GM12878 (cell line): ENCODE results near the gene CRBN. TPM values are rescaled to one million over a fixed set of nuclear protein-coding genes. Genes with fewer than 3 reads are reported as not detected.

Source experiments
- ATAC-seq: fragments of 200-7000 bp; cut with Tn5 transposase; 3 replicates; pipeline ENCODE4 v1.9.1; 2020; ENCODE audit warnings: mild to moderate bottlenecking, moderate library complexity
- BruUV-seq: library from RNA; stranded (reverse); fragments of 400-500 nt; replicated peaks from 2 replicates; lab custom pipeline; 2021; lab: Mats Ljungman, UMichigan
- CTCF ChIA-PET: fragments of 300-600 bp; sonication (Branson Sonifier 250); formaldehyde crosslinking; extraction: SDS; loops from one replicate; lab custom pipeline; 2021; ENCODE audit warnings: inconsistent platforms; lab: Yijun Ruan, JAX
- POLR2A ChIA-PET: fragments of 350-600 bp; formaldehyde crosslinking; extraction: SDS; loops from one replicate; lab custom pipeline; 2021; ENCODE audit warnings: inconsistent platforms; lab: Charles Lee
- RAD21 ChIA-PET: fragments of 300-600 bp; sonication (Branson Sonifier 250); formaldehyde crosslinking; loops from one replicate; lab custom pipeline; 2023; ENCODE audit warnings: antibody characterized with exemption; ENCODE audit not compliant: unreplicated experiment; lab: Charles Lee
- SMC1A ChIA-PET: fragments of 300-600 bp; sonication (Branson Sonifier 250); formaldehyde crosslinking; loops from one replicate; lab custom pipeline; 2023; ENCODE audit not compliant: unreplicated experiment, uncharacterized antibody; lab: Charles Lee
- DNase-seq: peaks from one replicate; pipeline ENCODE4 v3.0.0-alpha.2; 2011; ENCODE audit warnings: low read depth, low spot score
- FAIRE-seq: peaks from 3 replicates; lab custom pipeline; 2011; peaks lifted over from hg19 to GRCh38; lab: Jason Lieb, UNC
- H2AFZ ChIP-seq: 2 replicates; pipeline ENCODE4 v1.6.0; 2011; ENCODE audit warnings: low read depth, low read length, control low read depth; ENCODE audit not compliant: control insufficient read depth
- H3K27ac ChIP-seq: 2 replicates; pipeline ENCODE4 v1.5.1; 2011; ENCODE audit warnings: control low read depth; ENCODE audit not compliant: control insufficient read depth, insufficient read depth
- H3K27me3 ChIP-seq, 2 experiments: replicated peaks in 1 of 2; 2 replicates each; pipeline versions ENCODE4 v1.6.0 to v1.6.1; 2011; ENCODE audit warnings: low read length in 1 of 2; ENCODE audit not compliant: control insufficient read depth in 2 of 2, insufficient read depth in 2 of 2
- H3K36me3 ChIP-seq, 2 experiments: 2 replicates each; pipeline ENCODE4 v1.5.1; 2011; ENCODE audit warnings: low read length in 1 of 2; ENCODE audit not compliant: control insufficient read depth in 2 of 2, insufficient read depth in 2 of 2
- H3K4me1 ChIP-seq: 2 replicates; pipeline ENCODE4 v1.6.1; 2011; ENCODE audit warnings: mild to moderate bottlenecking, low read length, moderate library complexity, mixed read lengths; ENCODE audit not compliant: control insufficient read depth, insufficient read depth
- H3K4me2 ChIP-seq: 2 replicates; pipeline ENCODE4 v1.6.0; 2011; ENCODE audit warnings: control low read depth; ENCODE audit not compliant: control insufficient read depth, insufficient read depth
- H3K4me3 ChIP-seq: fragments of 200-600 bp; sonication (generic); 2 replicates; pipeline ENCODE4 v1.5.1; 2016
- H3K79me2 ChIP-seq: 2 replicates; pipeline ENCODE4 v1.6.0; 2011; ENCODE audit warnings: low read length; ENCODE audit not compliant: control insufficient read depth, insufficient read depth
- H3K9ac ChIP-seq: 2 replicates; pipeline ENCODE4 v1.8.0; 2011; ENCODE audit warnings: low read length, control low read depth, mixed read lengths; ENCODE audit not compliant: control insufficient read depth, insufficient read depth
- H3K9me3 ChIP-seq: replicated peaks from 3 replicates; pipeline ENCODE4 v1.5.1; 2011; ENCODE audit warnings: mild to moderate bottlenecking, low read length; ENCODE audit not compliant: control insufficient read depth, insufficient read depth
- H4K20me1 ChIP-seq: 2 replicates; pipeline ENCODE4 v1.6.0; 2011; ENCODE audit not compliant: control insufficient read depth, insufficient read depth
- EGR1 ChIP-seq, 2 experiments: IDR thresholded peaks; 1 replicate in 1 of 2; 2 replicates in 1 of 2; pipeline ENCODE4 v1.6.1; 2011 to 2012; ENCODE audit warnings: low read depth in 2 of 2, low read length in 2 of 2, borderline replicate concordance in 1 of 2, mild to moderate bottlenecking in 1 of 2, moderate library complexity in 1 of 2
- POLR2AphosphoS5 ChIP-seq: IDR thresholded peaks from 2 replicates; pipeline ENCODE4 v1.6.1; 2011; ENCODE audit warnings: mild to moderate bottlenecking, low read length, inconsistent platforms
- RAD21 ChIP-seq: IDR thresholded peaks from 2 replicates; pipeline ENCODE4 v1.6.1; 2011; ENCODE audit warnings: mild to moderate bottlenecking, low read depth, low read length, moderate library complexity; ENCODE audit not compliant: insufficient read depth
- SRF ChIP-seq, 2 experiments: IDR thresholded peaks; 2 replicates each; pipeline ENCODE4 v1.6.1; 2011; ENCODE audit warnings: low read depth in 2 of 2, low read length in 2 of 2, mild to moderate bottlenecking in 1 of 2, moderate library complexity in 1 of 2
- TAF1 ChIP-seq: IDR thresholded peaks from 2 replicates; pipeline ENCODE4 v1.6.1; 2011; ENCODE audit warnings: mild to moderate bottlenecking, low read depth, low read length, borderline replicate concordance
- YY1 ChIP-seq: IDR thresholded peaks from 2 replicates; pipeline ENCODE4 v1.6.1; 2011; ENCODE audit warnings: low read depth, mild to moderate bottlenecking, low read length
- ZNF207 ChIP-seq: fragments of 450-650 bp; IDR thresholded peaks from 2 replicates; pipeline ENCODE4 v1.6.1; 2014; ENCODE audit warnings: antibody characterized with exemption, mild to moderate bottlenecking, borderline replicate concordance
- ZNF274 ChIP-seq: IDR thresholded peaks from one replicate; pipeline ENCODE4 v1.8.0; 2011; ENCODE audit not compliant: insufficient read length, insufficient read depth
- ZNF622 ChIP-seq: fragments of 450-650 bp; IDR thresholded peaks from 2 replicates; pipeline ENCODE4 v1.6.1; 2017; ENCODE audit warnings: mild to moderate bottlenecking, inconsistent platforms
- WGBS: methylation state at CpG from one replicate; pipeline ENCODE4 v1.1.6; 2016; ENCODE audit warnings: low lambda C conversion rate; ENCODE audit not compliant: insufficient replicate concordance, insufficient coverage; ENCODE audit errors: missing lambda C conversion rate; 5-methylcytosine and 5-hydroxymethylcytosine counted together
- in situ Hi-C: fragments of 300-500 bp; cut with MboI; formaldehyde crosslinking; loops from 9 replicates; pipeline ENCODE4 v1.14.3; 2018; ENCODE audit warnings: mixed read lengths
- intact Hi-C: fragments of 100-400 bp; cut with micrococcal nuclease; formaldehyde crosslinking; loops from one replicate; pipeline ENCODE4 v1.14.2; 2022; ENCODE audit not compliant: unreplicated experiment
- polyA plus RNA-seq, 11 experiments: library from polyadenylated mRNA; depleted of rRNA in 4 of 11; unstranded in 6 of 11; stranded (reverse) in 5 of 11; fragments of >200 nt; fragmentation: Nextera tagmentation in 4 of 11; fragmentation: Illumina TruSeq in 1 of 11; extraction: Ambion mirVana in 4 of 11; extraction: Trizol in 1 of 11; gene quantifications; 1 replicate in 1 of 11; 2 replicates in 10 of 11; pipeline versions ENCODE4 v1.2.1 to v1.2.3, GENCODE V29; 2011 to 2016; ENCODE audit warnings: inconsistent platforms in 2 of 11, missing spikeins in 2 of 11, low read depth in 1 of 11
- total RNA-seq, 4 experiments: library from RNA; depleted of rRNA in 3 of 4; stranded (reverse); fragments of >200 nt in 3 of 4; fragmentation: Illumina TruSeq in 1 of 4; extraction: Trizol in 1 of 4; gene quantifications; 2 replicates each; pipeline versions ENCODE4 v1.2.1 to v1.2.3, GENCODE V29; 2013 to 2021
- TF ChIP-seq, protein P1 (sequence below): fragments of 450-650 bp; IDR thresholded peaks from 2 replicates; pipeline ENCODE4 v1.6.1; 2016; ENCODE audit warnings: mild to moderate bottlenecking
- TF ChIP-seq, protein P2 (sequence below): IDR thresholded peaks from 2 replicates; pipeline ENCODE4 v1.6.1; 2012; ENCODE audit warnings: low read length, inconsistent platforms

Gene CRBN
- total and polyA plus RNA-seq, 10 of the 15 experiments (the other 5 are each of a cell fraction or from before 2014, with no cell fraction given): 21.7 to 115 (median 35.8) TPM

DNA sequence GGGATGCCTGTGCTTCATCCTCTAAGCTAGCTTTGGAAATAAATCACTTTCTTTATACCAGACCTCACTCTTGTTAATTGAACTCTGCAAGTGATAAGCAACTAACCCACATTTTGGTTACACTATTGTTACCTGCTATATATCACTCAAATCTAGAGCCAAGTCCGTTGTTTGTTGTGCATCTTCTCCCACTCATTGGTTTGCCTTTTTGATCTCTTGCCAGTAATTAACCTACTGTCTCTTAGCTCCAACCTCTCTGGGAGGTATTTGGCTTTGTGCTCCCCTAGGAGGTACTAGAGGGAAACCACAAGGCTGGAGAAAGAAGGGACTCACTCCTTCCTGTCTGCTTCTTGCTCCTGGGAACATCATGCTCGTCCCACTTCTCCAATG is 12.8 kb upstream of the CRBN start:
- SMC1A ChIA-PET: interaction anchor here (0.6 to 1.5 kb wide), 4 partner anchors 8 to 813 kb away, joined by 3 to 7 read pairs (median 4); no protein-coding TSS in a partner anchor
- TF ChIP-seq ZNF207 (no peak), POLR2AphosphoS5 (no peak), YY1 (no peak)
- intact Hi-C loops: no loop called here
- no peaks in the 10 kb centered on the region for H3K36me3 ChIP-seq
- DNase-seq (no peak), FAIRE-seq (no peak), ATAC-seq (no peak)
- H3K27me3 ChIP-seq: no peaks in the 10 kb centered on the region; a peak in 1 of 4 replicates
- BruUV-seq: no TSS peak
- H4K20me1 ChIP-seq: no peaks in the 10 kb centered on the region
- CTCF ChIA-PET: interaction anchor here (0.7 to 2.1 kb wide), 5 partner anchors 8 to 1096 kb away, joined by 3 to 9 read pairs (median 3); no protein-coding TSS in a partner anchor
- H3K4me2 ChIP-seq: no peak overlapping the region
- H3K27ac ChIP-seq: no peak overlapping the region
- no peak overlapping the region for H2AFZ ChIP-seq
- no peaks in the 10 kb centered on the region for H3K4me1 ChIP-seq
- no peaks in the 10 kb centered on the region for H3K79me2 ChIP-seq
- POLR2A ChIA-PET: no interaction called here
- H3K4me3 ChIP-seq: no peak overlapping the region
- WGBS: 18% methylated on average over 2 of the region's 2 CpGs
- in situ Hi-C loops: no loop called here
- RAD21 ChIA-PET: interaction anchor here (1.3 kb wide), 1 partner anchor 9 kb away, joined by 4 read pairs; no protein-coding TSS in a partner anchor
- H3K9me3 ChIP-seq: no peaks in the 10 kb centered on the region
- no peak overlapping the region for H3K9ac ChIP-seq

DNA sequence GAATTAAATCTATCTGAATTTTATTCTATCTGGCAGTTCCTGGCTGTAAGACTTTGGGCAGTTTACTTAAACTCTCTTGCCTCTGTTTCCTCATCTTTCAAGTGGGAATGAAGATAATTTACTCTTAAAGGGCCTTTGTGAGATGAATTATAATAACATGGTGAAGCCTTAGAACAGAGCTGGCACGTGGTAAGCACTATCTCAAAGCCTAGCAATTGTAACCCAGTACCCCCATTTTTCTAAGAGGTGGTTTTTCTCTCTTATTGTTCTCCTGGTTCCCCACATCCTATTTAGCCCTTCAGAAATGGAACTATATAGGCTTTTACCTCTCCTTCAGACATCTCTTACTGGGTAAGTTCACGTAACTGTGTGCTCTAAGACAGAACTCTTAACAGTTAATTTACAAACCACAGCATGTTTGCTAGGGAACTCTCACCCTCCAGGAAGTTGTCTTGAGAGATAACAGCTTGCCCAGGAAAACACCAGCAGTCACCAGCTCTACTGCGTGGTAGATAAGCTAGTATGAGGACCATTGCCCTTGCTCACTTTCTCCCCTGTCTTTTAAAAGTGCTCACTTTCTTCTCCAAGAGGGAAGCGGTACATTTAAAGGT is 12.3 kb upstream of the CRBN start:
- Histone ChIP-seq H3K4me2 (no peak overlapping the region), H3K9me3 (no peaks in the 10 kb centered on the region), H3K4me1 (no peaks in the 10 kb centered on the region), H4K20me1 (no peaks in the 10 kb centered on the region), H3K36me3 (no peaks in the 10 kb centered on the region), H3K79me2 (no peaks in the 10 kb centered on the region), H2AFZ (no peak overlapping the region), H3K27me3 (no peaks in the 10 kb centered on the region; a peak in 1 of 4 replicates), H3K4me3 (no peak overlapping the region), H3K9ac (no peak overlapping the region), H3K27ac (no peak overlapping the region)
- ChIA-PET SMC1A (interaction anchor here (1.0 to 1.5 kb wide), 3 partner anchors 9 to 807 kb away, joined by 3 to 7 read pairs (median 5); no protein-coding TSS in a partner anchor), POLR2A (no interaction called here), CTCF (interaction anchor here (1.0 to 2.1 kb wide), 4 partner anchors 9 to 1097 kb away, joined by 3 to 9 read pairs (median 5); no protein-coding TSS in a partner anchor), RAD21 (interaction anchor here (1.3 kb wide), 1 partner anchor 9 kb away, joined by 4 read pairs; no protein-coding TSS in a partner anchor)
- DNase-seq: no peak
- FAIRE-seq: no peak
- WGBS: 3% methylated on average over 4 of the region's 4 CpGs
- no peak for ATAC-seq
- BruUV-seq: no TSS peak
- intact Hi-C loops: no loop called here
- in situ Hi-C loops: no loop called here
- TF ChIP-seq TAF1 (no peak), ZNF622 (no peak), RAD21 (no peak), SRF (IDR thresholded peaks at IDR 0.05; ENCODE audit: low read depth in 2 of 2, low read length in 2 of 2) (no peak), ZNF274 (no peak), EGR1 (IDR thresholded peaks at IDR 0.05; ENCODE audit: borderline replicate concordance in 1 of 2, low read depth in 2 of 2, low read length in 2 of 2) (no peak)
- TF ChIP-seq, protein P1, sequence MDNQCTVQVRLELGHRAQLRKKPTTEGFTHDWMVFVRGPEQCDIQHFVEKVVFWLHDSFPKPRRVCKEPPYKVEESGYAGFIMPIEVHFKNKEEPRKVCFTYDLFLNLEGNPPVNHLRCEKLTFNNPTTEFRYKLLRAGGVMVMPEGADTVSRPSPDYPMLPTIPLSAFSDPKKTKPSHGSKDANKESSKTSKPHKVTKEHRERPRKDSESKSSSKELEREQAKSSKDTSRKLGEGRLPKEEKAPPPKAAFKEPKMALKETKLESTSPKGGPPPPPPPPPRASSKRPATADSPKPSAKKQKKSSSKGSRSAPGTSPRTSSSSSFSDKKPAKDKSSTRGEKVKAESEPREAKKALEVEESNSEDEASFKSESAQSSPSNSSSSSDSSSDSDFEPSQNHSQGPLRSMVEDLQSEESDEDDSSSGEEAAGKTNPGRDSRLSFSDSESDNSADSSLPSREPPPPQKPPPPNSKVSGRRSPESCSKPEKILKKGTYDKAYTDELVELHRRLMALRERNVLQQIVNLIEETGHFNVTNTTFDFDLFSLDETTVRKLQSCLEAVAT: no peak
- TF ChIP-seq, protein P2, sequence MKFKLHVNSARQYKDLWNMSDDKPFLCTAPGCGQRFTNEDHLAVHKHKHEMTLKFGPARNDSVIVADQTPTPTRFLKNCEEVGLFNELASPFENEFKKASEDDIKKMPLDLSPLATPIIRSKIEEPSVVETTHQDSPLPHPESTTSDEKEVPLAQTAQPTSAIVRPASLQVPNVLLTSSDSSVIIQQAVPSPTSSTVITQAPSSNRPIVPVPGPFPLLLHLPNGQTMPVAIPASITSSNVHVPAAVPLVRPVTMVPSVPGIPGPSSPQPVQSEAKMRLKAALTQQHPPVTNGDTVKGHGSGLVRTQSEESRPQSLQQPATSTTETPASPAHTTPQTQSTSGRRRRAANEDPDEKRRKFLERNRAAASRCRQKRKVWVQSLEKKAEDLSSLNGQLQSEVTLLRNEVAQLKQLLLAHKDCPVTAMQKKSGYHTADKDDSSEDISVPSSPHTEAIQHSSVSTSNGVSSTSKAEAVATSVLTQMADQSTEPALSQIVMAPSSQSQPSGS: no peak
